ENCODE results near the gene LIN28B. TPM values are rescaled to one million over a fixed set of nuclear protein-coding genes. Genes with fewer than 3 reads are reported as not detected.

Gene LIN28B
- total RNA-seq, 1 experiment from 2014 or later, result not detected

DNA sequence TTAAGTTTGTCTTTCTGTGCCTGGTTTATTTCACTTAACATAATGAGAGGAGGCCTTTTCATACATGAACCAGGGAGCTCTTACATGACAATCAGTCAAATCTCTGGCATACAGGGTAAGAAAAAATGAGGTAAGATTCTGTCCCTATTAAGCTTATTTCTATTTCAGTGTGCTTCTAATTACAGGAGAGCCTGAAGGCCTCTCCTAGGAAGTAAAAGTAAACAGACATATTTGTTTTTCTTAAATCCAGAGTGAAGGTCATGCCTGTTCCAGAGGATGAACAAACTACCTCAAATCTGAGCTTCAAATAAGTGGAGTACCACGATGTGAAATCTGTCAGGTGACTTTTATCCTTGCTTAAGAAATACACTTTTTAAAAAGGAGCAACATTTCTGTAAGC, 150.3 kb downstream of the LIN28B start:
- DNase-seq (ENCODE audit: extremely low read depth, low read depth), result no peak

DNA sequence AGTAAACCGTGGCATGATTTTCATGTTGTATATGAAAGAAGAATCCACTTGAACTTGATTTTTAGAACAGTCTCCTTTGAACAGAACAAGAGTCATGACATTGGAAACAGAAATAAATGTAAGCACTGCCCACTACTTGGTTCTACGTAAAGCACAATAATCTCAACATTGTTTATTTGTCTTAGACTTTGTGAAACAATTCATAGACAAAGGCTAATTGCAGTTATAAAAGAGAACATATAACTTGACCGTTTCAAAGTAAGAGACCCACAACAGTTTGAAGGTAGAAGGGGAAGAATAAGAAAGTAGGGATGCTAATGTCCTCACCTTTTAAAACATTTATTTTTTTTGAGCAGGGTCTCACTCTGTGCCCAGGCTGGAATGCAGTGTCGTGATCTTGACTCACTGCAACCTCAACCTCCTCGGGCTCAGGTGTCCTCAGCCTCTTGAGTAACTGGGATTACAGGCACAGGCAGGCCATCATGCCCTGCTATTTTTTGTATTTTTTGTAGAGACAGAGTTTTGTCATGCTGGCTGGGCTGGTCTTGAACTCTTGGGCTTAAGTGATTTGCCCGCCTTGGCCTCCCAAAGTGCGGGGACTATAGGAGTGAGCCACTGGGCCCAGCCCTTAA, 151.8 kb downstream of the LIN28B start:
- DNase-seq (ENCODE audit: extremely low read depth, low read depth), result no peak

GRCh38 chr6:105109955-105110895, 153.3 kb downstream of the LIN28B start:
- DNase-seq (ENCODE audit: extremely low read depth, low read depth), result no peak

DNA sequence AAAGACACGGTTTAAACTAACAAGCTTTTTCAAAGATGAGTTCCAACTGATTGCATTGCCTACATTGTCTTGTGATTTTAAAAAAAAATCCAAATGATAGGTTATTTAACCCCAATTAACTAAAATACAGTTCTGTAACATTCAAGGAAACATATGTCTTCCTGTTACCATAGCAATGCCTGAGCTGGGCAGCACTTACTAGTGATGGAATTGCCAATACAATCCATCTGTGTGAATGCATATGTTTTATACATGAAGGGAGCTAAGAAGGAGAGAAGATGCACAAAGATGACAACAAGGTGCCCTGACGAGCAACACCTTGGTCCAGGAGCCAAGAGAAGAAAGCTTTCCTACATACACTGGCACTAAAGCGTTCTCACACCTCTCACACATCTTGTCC, 154.2 kb downstream of the LIN28B start:
- DNase-seq (ENCODE audit: extremely low read depth, low read depth), result no peak

GRCh38 chr6:105111871-105112270, 155.0 kb downstream of the LIN28B start:
- DNase-seq (ENCODE audit: extremely low read depth, low read depth), result no peak

DNA sequence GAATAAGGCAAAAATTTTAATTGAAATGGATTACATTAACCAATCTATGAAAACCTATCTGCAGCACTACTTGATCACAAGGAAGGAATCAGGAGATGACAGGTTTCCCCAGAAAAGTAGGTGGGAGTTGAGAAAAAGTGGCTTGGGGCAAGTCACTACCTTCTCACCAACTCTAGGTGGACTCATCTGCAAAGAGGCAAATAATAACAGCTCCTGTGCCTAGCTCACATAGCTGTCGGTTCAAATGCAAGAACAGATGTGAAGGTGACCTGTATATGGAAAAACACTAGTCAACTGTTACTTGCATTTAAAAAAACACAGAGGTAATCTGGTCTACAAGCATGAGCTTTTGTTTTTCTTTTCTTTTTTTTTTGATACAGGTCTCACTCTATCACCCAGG, 155.7 kb downstream of the LIN28B start:
- no peak for DNase-seq (ENCODE audit: extremely low read depth, low read depth)

DNA sequence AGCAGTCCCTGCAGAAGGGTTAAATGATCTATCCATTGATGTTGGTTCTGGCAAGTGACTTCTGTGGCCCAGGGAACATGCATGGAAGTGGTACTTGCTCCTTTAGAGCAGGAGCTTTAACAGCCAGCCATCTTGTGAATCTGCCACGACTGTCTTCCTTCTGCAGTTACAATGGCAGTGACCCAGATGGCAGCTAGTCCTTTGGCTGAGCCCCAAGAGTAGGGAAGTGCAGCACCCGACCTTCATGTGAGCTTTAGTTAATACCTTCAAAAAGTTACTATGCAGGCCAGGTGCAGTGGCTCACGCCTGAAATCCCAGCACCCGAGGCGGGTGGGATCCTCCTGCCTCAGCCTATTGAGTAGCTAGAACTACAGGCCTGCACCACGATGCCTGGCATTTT, 156.5 kb downstream of the LIN28B start:
- DNase-seq (ENCODE audit: extremely low read depth, low read depth), result no peak

GRCh38 chr6:105116150-105116549, 159.2 kb downstream of the LIN28B start:
- DNase-seq (ENCODE audit: extremely low read depth, low read depth), result no peak

GRCh38 chr6:105120570-105120969, 163.7 kb downstream of the LIN28B start:
- DNase-seq (ENCODE audit: extremely low read depth, low read depth), result no peak

- DNase-seq (ENCODE audit: extremely low read depth, low read depth), result no peak
Observed at GRCh38 chr6:105121981-105122380, 165.1 kb downstream of the LIN28B start.

DNA sequence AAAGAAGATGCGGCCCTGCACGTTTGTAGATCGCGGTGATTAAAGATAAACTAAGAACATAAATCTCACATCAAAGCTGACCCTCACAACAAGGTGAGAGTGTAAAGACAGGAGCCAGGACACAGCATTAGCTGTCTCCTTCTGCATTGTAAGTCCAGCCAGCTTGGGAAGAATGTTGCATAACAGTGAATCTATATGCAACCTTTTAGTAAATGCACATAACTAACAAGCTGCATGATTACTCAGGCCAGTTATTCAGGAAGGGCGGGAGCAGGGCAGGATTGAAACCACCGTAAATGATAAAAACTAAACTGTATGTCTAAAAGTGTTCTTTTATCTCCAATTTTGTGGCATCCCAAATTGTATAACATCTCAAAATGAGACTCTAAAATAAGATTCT, 165.8 kb downstream of the LIN28B start:
- DNase-seq (ENCODE audit: extremely low read depth, low read depth), result no peak

Small RNA genes lying within 50 kb of the gene (small RNA-seq; reads per million reads assigned to genes)
- 0 reads per million in 2 experiments for gene RNU6-1106P

Other genes with a start within 250 kb of the LIN28B start
- gene HACE1, start 97.2 kb upstream of the LIN28B start, total RNA-seq (2014; rRNA removed; shearing (Covaris generic)), result 6.0 and 7.1 TPM in 2 replicates
- gene POPDC3, start 222.9 kb downstream of the LIN28B start, total RNA-seq (2014; rRNA removed; shearing (Covaris generic)), result 44.7 and 45.1 TPM in 2 replicates

Measured in NCI-H460 (cell line).